Cardiac muscle cell (in vitro differentiated cells and primary cell): Measurements from ENCODE around the gene ZCRB1. TPM values are rescaled to one million over a fixed set of nuclear protein-coding genes. Genes with fewer than 3 reads are reported as not detected.

ENCODE experiments used
- DNase-seq, 2 donors: peaks; one replicate each; pipeline versions ENCODE4 v3.0.0 to v3.0.0-alpha.2; 2010 to 2017; ENCODE audit warnings: low read depth in 1 of 2, low spot score in 1 of 2
- H3K27ac ChIP-seq: fragments of 200-600 bp; sonication (generic); 2 replicates; pipeline ENCODE4 v1.5.1; 2016
- H3K27me3 ChIP-seq: fragments of 200-600 bp; sonication (generic); 2 replicates; pipeline ENCODE4 v1.6.0; 2016; ENCODE audit warnings: control low read depth
- H3K36me3 ChIP-seq: fragments of 200-600 bp; sonication (generic); 2 replicates; pipeline ENCODE4 v1.5.1; 2016; ENCODE audit warnings: control low read depth
- H3K4me1 ChIP-seq: fragments of 200-600 bp; sonication (generic); 2 replicates; pipeline ENCODE4 v1.8.1; 2017; ENCODE audit warnings: low read depth, mild to moderate bottlenecking, mixed run types
- H3K4me3 ChIP-seq: fragments of 200-600 bp; sonication (generic); 2 replicates; pipeline ENCODE4 v1.5.1; 2016; ENCODE audit warnings: mild to moderate bottlenecking
- H3K9me3 ChIP-seq: fragments of 200-600 bp; sonication (generic); 2 replicates; pipeline ENCODE4 v1.5.1; 2017; ENCODE audit warnings: low read depth, mild to moderate bottlenecking, control low read depth
- CTCF ChIP-seq: IDR thresholded peaks from 2 replicates; pipeline ENCODE4 v1.5.1; 2012; ENCODE audit warnings: low read depth, mild to moderate bottlenecking, low read length
- polyA plus RNA-seq: library from polyadenylated mRNA; unstranded; fragments of >200 nt; fragmentation: Nextera tagmentation; extraction: Ambion mirVana; gene quantifications from 2 replicates; pipeline ENCODE4 v1.2.1, GENCODE V29; 2016
- total RNA-seq: library from RNA; depleted of rRNA; stranded (reverse); fragments of >200 nt; gene quantifications from 2 replicates; pipeline ENCODE4 v1.2.3, GENCODE V29; 2016

The ZCRB1 gene
- total and polyA plus RNA-seq, 2 experiments from 2014 or later = 30.2 to 135 TPM

GRCh38 chr12:42299392-42300308 is 26.2 kb downstream of the ZCRB1 start:
- DNase-seq = peak in 1 of 2 donors; percentile 39
- no peaks in the 10 kb centered on the region for H3K4me1 ChIP-seq
- no peak for TF ChIP-seq CTCF
- H3K27ac ChIP-seq = peak overlapping the region; percentile 9
- no peaks in the 10 kb centered on the region for H3K27me3 ChIP-seq
- no peaks in the 10 kb centered on the region for H3K9me3 ChIP-seq
- no peaks in the 10 kb centered on the region for H3K36me3 ChIP-seq
- no peak overlapping the region for H3K4me3 ChIP-seq

- TF ChIP-seq CTCF = no peak
- Histone ChIP-seq H3K27me3 (no peaks in the 10 kb centered on the region), H3K9me3 (no peaks in the 10 kb centered on the region), H3K4me1 (no peaks in the 10 kb centered on the region), H3K36me3 (no peaks in the 10 kb centered on the region), H3K4me3 (no peak overlapping the region), H3K27ac (no peak overlapping the region)
- no peak for DNase-seq
These were observed 27.0 kb downstream of the ZCRB1 start for GRCh38 chr12:42298887-42299286.

- TF ChIP-seq CTCF = peak; percentile 43
- Histone ChIP-seq H3K36me3 (no peaks in the 10 kb centered on the region), H3K4me3 (no peak overlapping the region), H3K27ac (no peak overlapping the region), H3K27me3 (no peaks in the 10 kb centered on the region), H3K4me1 (no peaks in the 10 kb centered on the region), H3K9me3 (no peaks in the 10 kb centered on the region)
- peak in 1 of 2 donors; percentile 18 for DNase-seq
These were observed 29.3 kb downstream of the ZCRB1 start for GRCh38 chr12:42296503-42297109.

GRCh38 chr12:42291680-42292079 is 34.2 kb downstream of the ZCRB1 start:
- Histone ChIP-seq H3K9me3 (no peaks in the 10 kb centered on the region), H3K4me1 (no peaks in the 10 kb centered on the region), H3K27me3 (no peaks in the 10 kb centered on the region), H3K4me3 (no peak overlapping the region), H3K27ac (no peak overlapping the region), H3K36me3 (no peaks in the 10 kb centered on the region)
- DNase-seq = no peak
- TF ChIP-seq CTCF = no peak

- Histone ChIP-seq H3K27me3 (no peaks in the 10 kb centered on the region), H3K36me3 (no peaks in the 10 kb centered on the region), H3K4me1 (no peaks in the 10 kb centered on the region), H3K27ac (no peak overlapping the region), H3K4me3 (no peak overlapping the region), H3K9me3 (no peaks in the 10 kb centered on the region)
- TF ChIP-seq CTCF = no peak
- no peak for DNase-seq
These were observed 37.4 kb downstream of the ZCRB1 start for GRCh38 chr12:42288544-42288943.
